Measurements from ENCODE around the gene MAP6.

GRCh38 chr11:75572744-75573143 is 96.1 kb downstream of the MAP6 start:
- TF ChIP-seq GATA2 (IDR thresholded peaks at IDR 0.05; ENCODE audit: low read depth, low read length) (no peak), GATA3 (IDR thresholded peaks at IDR 0.05; ENCODE audit: low read depth, low read length) (no peak)
